SH-SY5Y (cell line): Measurements from ENCODE around the gene CXCR6.

Source experiments
- GATA2 ChIP-seq: IDR thresholded peaks from 2 replicates; pipeline ENCODE4 v1.6.1; 2011; ENCODE audit warnings: mild to moderate bottlenecking, low read depth, low read length
- GATA3 ChIP-seq: IDR thresholded peaks from 2 replicates; pipeline ENCODE4 v1.6.1; 2011; ENCODE audit warnings: low read depth, mild to moderate bottlenecking, low read length, moderate library complexity

CXCR6 gene

GRCh38 chr3:45978006-45978761 is 34.9 kb downstream of the CXCR6 start:
- TF ChIP-seq GATA3 (no peak), GATA2 (no peak)

GRCh38 chr3:45979378-45979777 is 36.1 kb downstream of the CXCR6 start:
- no peak for TF ChIP-seq GATA3
- TF ChIP-seq GATA2: no peak

GRCh38 chr3:45980229-45980813 is 37.1 kb downstream of the CXCR6 start:
- TF ChIP-seq GATA3: no peak
- no peak for TF ChIP-seq GATA2

GRCh38 chr3:45980819-45981218 is 37.6 kb downstream of the CXCR6 start:
- no peak for TF ChIP-seq GATA3
- TF ChIP-seq GATA2: no peak

GRCh38 chr3:45981346-45982074 is 38.2 kb downstream of the CXCR6 start:
- TF ChIP-seq GATA3: no peak
- TF ChIP-seq GATA2: no peak

- TF ChIP-seq GATA3 (no peak), GATA2 (no peak)
Measured at GRCh38 chr3:45983770-45984169, 40.5 kb downstream of the CXCR6 start.

GRCh38 chr3:45984331-45985312 is 41.4 kb downstream of the CXCR6 start:
- no peak for TF ChIP-seq GATA2

- no peak for TF ChIP-seq GATA2
- TF ChIP-seq GATA3: no peak
Measured at GRCh38 chr3:45985532-45986302, 42.5 kb downstream of the CXCR6 start.

- no peak for TF ChIP-seq GATA2
Measured at GRCh38 chr3:45986303-45986982, 43.2 kb downstream of the CXCR6 start.

- TF ChIP-seq GATA3 (no peak), GATA2 (no peak)
Measured at GRCh38 chr3:45987368-45988291, 44.4 kb downstream of the CXCR6 start.

- TF ChIP-seq GATA2 (no peak), GATA3 (no peak)
Measured at GRCh38 chr3:45988362-45988761, 45.1 kb downstream of the CXCR6 start.

GRCh38 chr3:45988804-45989203 is 45.5 kb downstream of the CXCR6 start:
- TF ChIP-seq GATA2: no peak
- no peak for TF ChIP-seq GATA3

- TF ChIP-seq GATA2 (no peak), GATA3 (no peak)
Measured at GRCh38 chr3:45990181-45990580, 46.9 kb downstream of the CXCR6 start.
